Measurements from ENCODE around the gene AKAIN1. TPM values are rescaled to one million over a fixed set of nuclear protein-coding genes. Genes with fewer than 3 reads are reported as not detected.

AKAIN1 gene
- total and polyA plus RNA-seq, 2 of the 4 experiments (the other 2 are of a cell fraction): not detected

DNA sequence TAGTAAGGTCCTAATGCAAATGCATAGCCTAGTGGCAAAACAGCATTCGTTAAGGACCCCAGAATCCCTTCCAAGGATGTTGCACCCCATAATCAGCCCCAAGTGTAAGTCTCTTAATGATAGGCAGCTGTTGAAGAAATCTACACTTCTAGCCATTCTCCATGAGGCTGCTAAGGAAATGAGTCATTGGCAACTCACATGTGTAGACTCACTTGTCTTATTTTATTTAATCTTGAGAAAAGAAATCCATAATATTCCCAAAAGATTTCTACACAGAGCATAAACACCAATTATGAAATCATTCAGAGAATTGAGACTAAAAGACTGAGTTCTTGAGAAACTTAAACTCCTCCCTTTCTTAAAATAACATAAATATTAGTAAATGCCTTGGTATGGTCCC is 52.4 kb downstream of the AKAIN1 start:
- dilution Hi-C loops (cut with HindIII; ENCODE audit: low sequenced_read_pairs, unreplicated experiment) (no loop called here), in situ Hi-C loops (cut with MboI; ENCODE audit: low sequenced_read_pairs) (no loop called here), intact Hi-C loops (cut with micrococcal nuclease) (no loop called here)
- no peaks in the 10 kb centered on the region for H3K79me1 ChIP-seq (ENCODE audit: low read depth in 1 of 2, low read length in 2 of 2)
- H3K9ac ChIP-seq (ENCODE audit: low read depth, low read length): no peak overlapping the region
- no peak overlapping the region for H3K4ac ChIP-seq (ENCODE audit: low read depth, low read length)
- no peak overlapping the region for H3K23ac ChIP-seq (ENCODE audit: low read depth, low read length)
- H2BK120ac ChIP-seq (ENCODE audit: low read depth, low read length): no peak overlapping the region
- no peak overlapping the region for H2AK5ac ChIP-seq (ENCODE audit: low read depth, low read length)
- ATAC-seq (ENCODE audit: low read depth) (no peak), DNase-seq (no peak)
- H4K91ac ChIP-seq (ENCODE audit: insufficient read depth, low read depth, low read length): no peak overlapping the region
- no peak overlapping the region for H2AFZ ChIP-seq (replicated peaks; ENCODE audit: low read length, poor library complexity)
- no peak overlapping the region for H4K8ac ChIP-seq (ENCODE audit: low read depth in 2 of 2, low read length in 2 of 2)
- H4K20me1 ChIP-seq (ENCODE audit: insufficient read depth, low read length): no peaks in the 10 kb centered on the region
- no peak for TF ChIP-seq CEBPB (IDR thresholded peaks at IDR 0.05; ENCODE audit: low read depth, low read length)
- no peak for TF ChIP-seq RCOR1 (IDR thresholded peaks at IDR 0.05; ENCODE audit: insufficient replicate concordance, low read length)
- TF ChIP-seq, protein P1, sequence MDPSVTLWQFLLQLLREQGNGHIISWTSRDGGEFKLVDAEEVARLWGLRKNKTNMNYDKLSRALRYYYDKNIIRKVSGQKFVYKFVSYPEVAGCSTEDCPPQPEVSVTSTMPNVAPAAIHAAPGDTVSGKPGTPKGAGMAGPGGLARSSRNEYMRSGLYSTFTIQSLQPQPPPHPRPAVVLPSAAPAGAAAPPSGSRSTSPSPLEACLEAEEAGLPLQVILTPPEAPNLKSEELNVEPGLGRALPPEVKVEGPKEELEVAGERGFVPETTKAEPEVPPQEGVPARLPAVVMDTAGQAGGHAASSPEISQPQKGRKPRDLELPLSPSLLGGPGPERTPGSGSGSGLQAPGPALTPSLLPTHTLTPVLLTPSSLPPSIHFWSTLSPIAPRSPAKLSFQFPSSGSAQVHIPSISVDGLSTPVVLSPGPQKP (IDR thresholded peaks at IDR 0.05; ENCODE audit: borderline replicate concordance, low read depth, low read length): no peak
- H3K36me3 ChIP-seq (ENCODE audit: control insufficient read depth, insufficient read depth, low read length): no peaks in the 10 kb centered on the region
- H3K27me3 ChIP-seq (ENCODE audit: control insufficient read depth, insufficient read depth, low read length): no peaks in the 10 kb centered on the region
- H3K18ac ChIP-seq (ENCODE audit: low read depth, low read length): no peak overlapping the region
- no peak overlapping the region for H2AK9ac ChIP-seq (replicated peaks; ENCODE audit: low read depth, low read length, poor library complexity)
- H2BK5ac ChIP-seq (ENCODE audit: low read depth, low read length, poor library complexity, severe bottlenecking): no peak overlapping the region
- H3K56ac ChIP-seq (ENCODE audit: extremely low read depth, insufficient read depth, low read length): no peak overlapping the region
- no TSS peak for BruUV-seq (replicated peaks)
- no peak overlapping the region for H3K4me2 ChIP-seq (ENCODE audit: low read depth, low read length)
- H3K27ac ChIP-seq (ENCODE audit: insufficient read depth, low read length): no peak overlapping the region
- H2BK15ac ChIP-seq (ENCODE audit: low read depth, low read length): no peak overlapping the region
- H3K9me1 ChIP-seq (ENCODE audit: insufficient read depth, low read length): no peaks in the 10 kb centered on the region
- POLR2A ChIA-PET (ENCODE audit: unreplicated experiment): no interaction called here
- no peaks in the 10 kb centered on the region for H3K4me1 ChIP-seq (ENCODE audit: control insufficient read depth, insufficient read depth, low read length)
- H3K14ac ChIP-seq (replicated peaks; ENCODE audit: low read depth, low read length): no peak overlapping the region
- H3K9me3 ChIP-seq (ENCODE audit: control insufficient read depth, insufficient read depth, low read length): no peaks in the 10 kb centered on the region; the same call in none of the 2 replicates
- no peak overlapping the region for H3K4me3 ChIP-seq (ENCODE audit: insufficient read depth, low read depth, low read length)
- no CpG with 5 or more reads among the region's 1 CpG for WGBS, 2 experiments (ENCODE audit: extremely low coverage in 2 of 2, insufficient read length in 1 of 2)
- no peak overlapping the region for H2BK20ac ChIP-seq (ENCODE audit: low read depth, low read length)
- no peak overlapping the region for H4K5ac ChIP-seq (ENCODE audit: low read depth, low read length)
- CTCF ChIA-PET: no interaction called here

Data from IMR-90 (cell line).